Measurements from ENCODE around the gene MTCL3.

DNA sequence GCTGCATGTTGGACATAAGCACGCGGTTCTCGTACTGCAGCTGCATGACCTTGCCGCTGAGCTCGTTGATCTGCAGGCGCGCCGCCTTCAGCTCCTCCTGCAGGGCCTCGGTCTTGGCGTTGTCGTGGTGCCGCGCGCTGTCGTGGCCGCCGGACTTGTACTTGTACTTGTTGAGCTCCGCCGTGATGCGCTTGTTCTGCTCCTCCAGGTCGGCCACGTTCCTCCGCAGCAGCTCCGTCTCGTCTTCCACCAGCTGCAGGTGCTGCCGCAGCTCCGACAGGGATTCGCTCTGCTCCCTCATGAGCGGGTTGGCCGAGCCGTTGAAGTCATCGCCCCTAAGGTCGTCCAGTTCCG lies 43.3 kb downstream of the MTCL3 start:
- TF ChIP-seq, protein P1, sequence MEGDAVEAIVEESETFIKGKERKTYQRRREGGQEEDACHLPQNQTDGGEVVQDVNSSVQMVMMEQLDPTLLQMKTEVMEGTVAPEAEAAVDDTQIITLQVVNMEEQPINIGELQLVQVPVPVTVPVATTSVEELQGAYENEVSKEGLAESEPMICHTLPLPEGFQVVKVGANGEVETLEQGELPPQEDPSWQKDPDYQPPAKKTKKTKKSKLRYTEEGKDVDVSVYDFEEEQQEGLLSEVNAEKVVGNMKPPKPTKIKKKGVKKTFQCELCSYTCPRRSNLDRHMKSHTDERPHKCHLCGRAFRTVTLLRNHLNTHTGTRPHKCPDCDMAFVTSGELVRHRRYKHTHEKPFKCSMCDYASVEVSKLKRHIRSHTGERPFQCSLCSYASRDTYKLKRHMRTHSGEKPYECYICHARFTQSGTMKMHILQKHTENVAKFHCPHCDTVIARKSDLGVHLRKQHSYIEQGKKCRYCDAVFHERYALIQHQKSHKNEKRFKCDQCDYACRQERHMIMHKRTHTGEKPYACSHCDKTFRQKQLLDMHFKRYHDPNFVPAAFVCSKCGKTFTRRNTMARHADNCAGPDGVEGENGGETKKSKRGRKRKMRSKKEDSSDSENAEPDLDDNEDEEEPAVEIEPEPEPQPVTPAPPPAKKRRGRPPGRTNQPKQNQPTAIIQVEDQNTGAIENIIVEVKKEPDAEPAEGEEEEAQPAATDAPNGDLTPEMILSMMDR (optimal IDR thresholded peaks at IDR 0.05 in 1 of 3, IDR thresholded peaks at IDR 0.05 in 1 of 3, conservative IDR thresholded peaks at IDR 0.05 in 1 of 3; ENCODE audit: extremely low read depth in 1 of 3, insufficient read depth in 2 of 3, low read length in 3 of 3), result no peak
- TF ChIP-seq EZH2 (IDR thresholded peaks at IDR 0.05; ENCODE audit: low read length), result no peak

Data from keratinocyte (primary cell).